SKM-1 treated with dmso at 0.1 percent for 144 hours (cell line): ENCODE measurements around the gene P2RX6.
"Not testable (repeated sequence)": the region's sequence is repeated elsewhere in the genome, so short reads cannot be mapped to it uniquely, and the experiment has no call there.

ENCODE experiments used
- DNase-seq: peaks from one replicate; lab custom pipeline; 2025; ENCODE audit not compliant: unreplicated experiment; lab: John Stamatoyannopoulos, UW

The P2RX6 gene

GRCh38 chr22:21014726-21015465 lies at the start of gene P2RX6:
Gene P2RX6 (plus strand): TSS chr22:21015165. CDS start chr22:21015175, 10 bp downstream.
- no peak for DNase-seq

DNA sequence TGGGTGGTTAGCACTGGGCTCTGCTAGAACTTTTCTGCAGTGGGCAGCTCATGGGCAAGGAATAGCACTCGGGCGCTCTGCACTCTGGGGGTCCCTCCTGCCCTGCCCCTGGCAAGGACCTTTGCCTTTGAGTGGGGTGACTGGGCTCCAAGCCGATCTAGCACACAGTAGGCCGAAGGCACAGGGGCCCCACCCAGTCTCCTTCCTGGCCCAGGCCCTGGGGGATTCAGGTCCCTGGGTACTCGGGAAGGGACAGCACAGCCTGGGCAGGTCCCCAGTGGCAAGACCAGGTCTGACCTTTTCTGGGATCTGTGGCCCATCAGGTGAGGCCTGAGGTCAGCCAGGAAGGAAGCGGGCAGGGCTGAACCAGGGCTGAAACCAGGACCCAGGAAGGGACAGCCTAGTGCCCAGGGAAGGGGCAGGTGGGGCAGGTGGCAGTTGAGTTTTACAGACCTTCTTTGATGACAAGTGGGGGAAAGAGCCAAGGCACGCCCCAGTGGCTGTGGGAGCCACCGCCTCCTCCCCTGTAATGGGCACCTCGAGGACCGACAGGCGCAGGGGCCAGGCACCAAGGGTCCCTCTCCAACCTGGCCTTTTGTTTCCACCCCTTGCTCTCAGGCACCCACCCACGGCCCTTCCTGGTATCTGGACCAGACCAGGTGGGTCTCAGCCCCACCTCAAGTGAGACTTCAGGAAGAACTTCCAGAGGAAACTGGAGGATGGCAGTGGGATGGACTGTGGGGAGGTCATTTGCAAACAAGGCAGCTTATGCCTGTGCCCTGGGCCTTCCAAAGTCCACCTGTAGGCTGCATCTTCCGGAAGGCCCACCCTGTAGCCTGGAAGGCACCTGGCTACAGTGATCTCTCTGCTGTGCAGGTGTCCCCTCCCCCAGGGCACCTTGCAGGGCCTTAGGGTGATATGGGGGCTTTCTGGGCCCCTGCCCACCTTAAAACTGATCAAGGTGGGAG lies 48.8 kb upstream of the P2RX6 start:
- DNase-seq, result no peak

GRCh38 chr22:20966883-20967696 lies 47.9 kb upstream of the P2RX6 start, which contains the start of gene AIFM3:
Gene AIFM3 (plus strand): TSS chr22:20967255. CDS start chr22:20967945, 690 bp downstream.
- no peak for DNase-seq

- no peak for DNase-seq
Observed at GRCh38 chr22:20967697-20968211, 47.2 kb upstream of the P2RX6 start.

DNA sequence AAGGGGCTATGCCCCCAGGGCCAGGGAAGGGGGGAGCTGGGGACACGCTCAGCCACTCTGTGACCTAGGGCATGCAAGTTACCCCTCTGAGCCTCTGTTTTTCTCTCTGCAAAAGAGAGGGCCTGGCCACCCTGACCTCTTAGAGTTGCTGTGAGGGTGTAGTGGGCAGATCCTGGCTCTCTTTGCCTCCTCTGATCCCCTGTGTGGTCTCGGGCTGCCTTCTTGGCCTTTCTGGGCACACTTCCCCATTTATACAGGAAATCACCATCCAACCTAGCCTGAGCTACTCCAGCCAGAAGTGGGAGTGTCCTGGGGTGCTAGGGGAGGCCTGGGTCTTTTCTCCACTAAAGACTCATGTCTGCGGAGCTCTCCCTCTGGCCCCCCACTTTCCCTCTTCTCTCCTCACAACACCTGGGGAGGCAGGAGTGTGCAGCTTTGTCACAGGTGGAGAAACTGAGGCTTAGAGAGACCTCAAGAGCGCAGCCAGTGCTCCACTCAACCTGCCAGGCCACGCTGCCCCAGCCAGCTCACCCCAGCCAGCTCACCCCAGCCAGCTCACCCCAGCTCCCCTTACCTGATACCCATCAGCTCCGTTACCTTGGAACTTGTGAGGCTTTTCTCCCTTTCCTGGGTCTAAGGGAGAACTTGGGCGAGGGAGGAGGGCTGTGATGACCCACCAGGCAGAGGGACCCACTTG lies 46.5 kb upstream of the P2RX6 start:
- peak; percentile 80 for DNase-seq

- no peak for DNase-seq
Observed at GRCh38 chr22:20970939-20971657, 43.9 kb upstream of the P2RX6 start.

- DNase-seq, result not testable (repeated sequence)
Observed at GRCh38 chr22:20972014-20972694, 42.8 kb upstream of the P2RX6 start.

DNA sequence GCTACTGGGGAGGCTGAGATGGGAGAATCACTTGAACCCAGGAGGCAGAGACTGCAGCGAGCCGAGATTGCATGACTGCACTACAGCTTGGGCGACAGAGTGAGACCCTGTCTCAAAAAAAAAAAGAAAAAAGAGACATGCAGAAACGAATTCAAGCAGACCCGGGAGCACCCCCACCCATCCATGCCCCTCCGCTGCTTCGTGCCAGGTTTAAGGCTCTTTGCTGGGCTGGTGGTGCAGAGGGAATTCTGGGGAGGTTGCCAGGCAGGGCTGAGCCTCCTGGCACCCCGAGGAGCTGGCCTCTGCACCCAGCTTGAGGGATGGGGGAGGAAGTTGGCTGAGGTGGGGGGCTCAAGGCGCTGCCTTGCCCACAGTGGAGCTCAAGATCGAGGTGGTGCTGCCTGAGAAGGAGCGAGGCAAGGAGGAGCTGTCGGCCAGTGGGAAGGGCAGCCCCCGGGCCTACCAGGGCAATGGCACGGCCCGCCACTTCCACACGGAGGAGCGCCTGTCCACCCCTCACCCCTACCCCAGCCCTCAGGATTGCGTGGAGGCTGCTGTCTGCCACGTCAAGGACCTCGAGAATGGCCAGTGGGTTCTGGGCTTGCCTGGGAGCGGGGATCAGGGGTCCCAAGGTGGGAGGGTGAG lies 41.9 kb upstream of the P2RX6 start:
- DNase-seq, result no peak

DNA sequence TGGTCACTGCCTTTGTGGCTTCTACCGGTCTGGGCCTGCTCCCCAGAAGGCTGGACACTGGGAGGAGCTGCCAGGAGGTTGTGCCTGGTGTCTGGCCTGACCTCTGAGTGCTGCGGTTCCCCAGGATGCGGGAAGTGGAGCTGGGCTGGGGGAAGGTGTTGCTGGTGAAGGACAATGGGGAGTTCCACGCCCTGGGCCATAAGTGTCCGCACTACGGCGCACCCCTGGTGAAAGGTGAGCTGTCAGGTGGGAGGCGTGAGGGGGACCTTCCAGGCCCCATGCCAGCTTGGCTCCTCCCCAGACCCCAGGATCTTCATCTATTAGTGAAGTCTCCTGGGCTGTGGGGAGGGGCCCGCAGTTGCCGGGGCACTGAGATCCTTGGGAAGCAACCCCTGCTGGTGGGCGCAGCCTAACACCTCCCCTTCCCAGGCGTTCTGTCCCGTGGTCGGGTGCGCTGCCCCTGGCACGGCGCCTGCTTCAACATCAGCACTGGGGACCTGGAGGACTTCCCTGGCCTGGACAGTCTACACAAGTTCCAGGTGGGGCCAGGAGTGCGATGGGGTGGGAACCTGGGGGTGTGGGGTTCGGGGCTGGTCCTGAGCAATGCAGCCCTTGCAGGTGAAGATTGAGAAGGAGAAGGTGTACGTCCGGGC lies 41.2 kb upstream of the P2RX6 start:
- no peak for DNase-seq

DNA sequence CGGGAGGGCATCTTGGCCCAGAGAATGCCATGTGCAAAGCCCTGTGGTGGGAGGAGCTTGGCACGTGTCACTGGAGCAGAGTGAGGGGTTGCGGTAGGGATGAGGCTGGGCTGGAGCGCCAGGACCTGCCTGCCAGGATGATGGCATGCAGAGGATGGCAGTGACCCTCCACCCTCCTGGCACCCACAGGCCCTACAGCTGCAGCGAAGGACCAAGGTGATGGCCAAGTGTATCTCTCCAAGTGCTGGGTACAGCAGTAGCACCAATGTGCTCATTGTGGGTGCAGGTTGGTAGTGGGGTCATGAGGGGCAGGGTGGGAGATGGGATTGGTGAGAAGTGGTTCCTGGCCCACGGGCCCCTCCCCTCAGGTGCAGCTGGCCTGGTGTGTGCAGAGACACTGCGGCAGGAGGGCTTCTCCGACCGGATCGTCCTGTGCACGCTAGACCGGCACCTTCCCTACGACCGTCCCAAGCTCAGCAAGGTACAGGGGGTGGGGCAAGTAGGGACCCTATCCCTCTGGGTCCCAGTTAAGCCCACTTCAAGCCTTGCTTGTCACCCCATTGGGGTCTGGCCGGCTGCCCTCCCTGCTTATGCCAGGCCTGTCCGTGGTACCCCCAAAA lies 40.5 kb upstream of the P2RX6 start:
- DNase-seq, result no peak

DNA sequence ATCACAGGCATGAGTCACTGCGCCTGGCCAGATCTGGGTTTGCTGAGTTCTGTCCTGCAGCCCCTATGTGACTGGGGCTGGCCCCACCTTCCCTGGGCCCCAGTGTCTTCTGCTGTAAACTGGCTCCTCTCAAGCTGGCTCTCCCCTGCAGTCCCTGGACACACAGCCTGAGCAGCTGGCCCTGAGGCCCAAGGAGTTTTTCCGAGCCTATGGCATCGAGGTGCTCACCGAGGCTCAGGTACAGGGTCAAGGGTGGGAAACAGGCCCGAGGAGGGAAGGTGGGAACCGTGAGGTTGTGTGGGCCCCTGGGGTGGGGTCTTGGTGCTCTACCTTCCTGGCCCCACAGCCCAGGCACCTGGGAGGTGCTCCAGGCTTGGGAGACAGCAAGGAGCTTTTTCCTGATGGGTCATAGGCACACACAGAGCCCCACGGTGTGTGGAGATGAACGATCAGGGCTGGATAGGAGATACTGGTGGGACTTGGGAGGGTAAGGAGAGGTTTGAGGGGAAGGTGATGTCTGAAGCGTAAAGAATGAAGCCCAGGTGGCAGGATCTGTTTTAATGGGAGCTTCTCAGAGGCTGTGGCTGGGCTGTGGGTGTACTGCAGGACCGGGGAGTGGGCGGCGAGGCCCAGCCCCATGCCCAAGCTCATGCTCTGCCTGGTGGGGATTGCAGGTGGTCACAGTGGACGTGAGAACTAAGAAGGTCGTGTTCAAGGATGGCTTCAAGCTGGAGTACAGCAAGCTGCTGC lies 39.2 kb upstream of the P2RX6 start:
- no peak for DNase-seq

GRCh38 chr22:20976291-20976877 lies 38.6 kb upstream of the P2RX6 start:
- DNase-seq, result no peak

DNA sequence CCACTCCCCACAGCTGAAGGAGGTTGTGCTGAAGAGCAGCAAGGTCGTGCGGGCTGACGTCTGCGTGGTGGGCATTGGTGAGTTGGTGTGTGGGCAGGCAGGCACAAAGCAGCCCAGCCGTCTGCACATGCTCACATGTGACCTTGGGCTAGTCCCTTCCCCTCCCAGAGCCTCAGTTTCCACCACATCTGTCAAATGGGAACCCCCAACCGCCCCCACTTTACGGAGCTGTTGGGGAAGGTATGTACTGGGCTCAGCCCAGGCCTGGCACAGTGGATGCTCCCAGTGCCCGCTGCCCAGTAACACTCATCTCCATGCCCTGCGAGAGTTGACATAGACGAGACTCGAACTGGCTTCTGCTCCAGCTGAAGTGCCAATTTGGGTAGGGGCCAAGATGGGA lies 37.9 kb upstream of the P2RX6 start:
- no peak for DNase-seq

- no peak for DNase-seq
Observed at GRCh38 chr22:20977516-20978170, 37.3 kb upstream of the P2RX6 start.

GRCh38 chr22:20978419-20978818 lies 36.5 kb upstream of the P2RX6 start:
- no peak for DNase-seq

GRCh38 chr22:20979243-20979809 lies 35.6 kb upstream of the P2RX6 start:
- DNase-seq, result no peak
